GM18502 (cell line): ENCODE results near the gene NDST1.
"Not testable (repeated sequence)": the region's sequence is repeated elsewhere in the genome, so short reads cannot be mapped to it uniquely, and the experiment has no call there.

Experiments used
- ATAC-seq: cut with Tn5 transposase; IDR thresholded peaks from one replicate; pipeline ENCODE4 v1.9.1; 2021; ENCODE audit warnings: mild to moderate bottlenecking; ENCODE audit not compliant: unreplicated experiment, poor library complexity

NDST1 gene

GRCh38 chr5:150505816-150506215, 2.1 kb upstream of the NDST1 start:
- no peak for ATAC-seq

DNA sequence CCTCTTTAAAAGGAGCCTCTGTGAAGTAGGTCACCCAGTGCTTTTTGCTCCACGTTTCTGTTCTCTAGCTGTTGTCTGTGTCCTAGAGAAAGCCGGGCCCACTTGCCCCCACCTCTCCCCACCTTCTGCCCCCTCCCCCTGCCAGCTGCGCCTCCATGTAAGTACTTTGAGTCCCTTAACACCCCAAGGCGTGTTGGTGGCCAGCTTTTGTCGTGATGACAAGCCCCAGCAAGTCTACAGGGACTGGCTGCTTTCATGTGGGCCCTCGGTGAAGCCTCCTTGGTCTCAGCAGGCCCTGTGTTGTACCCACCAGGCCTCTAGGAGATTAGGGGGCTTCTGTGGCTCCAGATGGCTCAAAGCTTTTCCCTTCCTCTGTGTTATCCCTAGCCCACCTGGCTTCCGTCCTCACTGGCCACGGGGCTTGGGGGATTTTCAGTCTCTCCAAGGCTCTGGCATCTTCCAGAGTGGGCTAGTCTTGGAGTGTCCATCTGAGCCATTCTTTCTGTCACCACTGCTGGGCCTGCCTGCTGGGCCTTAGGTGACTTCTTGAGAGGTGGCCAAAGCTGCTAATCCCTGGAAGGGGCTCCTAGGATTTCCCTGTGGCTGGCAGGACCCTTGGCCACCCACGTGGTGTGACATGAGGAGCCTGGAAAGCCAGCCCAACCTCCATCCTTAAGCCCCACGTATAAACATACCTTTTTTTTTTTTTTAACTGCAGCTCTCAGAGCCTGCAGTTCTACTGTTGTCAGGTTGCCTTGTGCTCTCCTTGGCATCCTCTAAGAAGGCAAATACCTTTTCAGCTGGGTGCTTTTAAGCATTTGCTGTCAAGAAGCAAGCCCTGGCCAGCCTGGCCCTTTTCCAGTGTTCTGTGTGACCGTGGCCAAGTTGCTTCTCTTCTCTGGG, 1.1 kb upstream of the NDST1 start:
- no peak for ATAC-seq

GRCh38 chr5:150508277-150508640, 328 bp downstream of the NDST1 start:
- no peak for ATAC-seq

DNA sequence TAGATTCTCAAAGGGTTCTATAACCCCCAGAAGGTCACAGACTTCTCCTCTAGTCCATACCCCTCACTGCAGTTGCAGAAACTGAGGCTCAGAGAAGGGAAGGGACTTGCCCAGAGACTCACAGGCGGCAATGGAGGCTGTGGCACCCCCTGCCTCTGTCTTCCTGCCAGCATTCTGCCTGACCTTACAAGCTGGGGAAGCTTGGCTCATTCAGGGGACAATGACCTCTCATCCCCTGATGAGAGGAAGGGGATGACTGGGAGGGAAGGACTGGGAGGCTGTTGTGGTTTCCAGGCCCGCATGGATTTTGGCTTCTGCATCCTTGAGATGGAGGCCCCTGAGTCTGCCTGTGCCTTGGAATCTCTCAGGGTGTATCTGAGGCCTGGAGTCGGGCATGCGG, 897 bp downstream of the NDST1 start:
- ATAC-seq = no peak

DNA sequence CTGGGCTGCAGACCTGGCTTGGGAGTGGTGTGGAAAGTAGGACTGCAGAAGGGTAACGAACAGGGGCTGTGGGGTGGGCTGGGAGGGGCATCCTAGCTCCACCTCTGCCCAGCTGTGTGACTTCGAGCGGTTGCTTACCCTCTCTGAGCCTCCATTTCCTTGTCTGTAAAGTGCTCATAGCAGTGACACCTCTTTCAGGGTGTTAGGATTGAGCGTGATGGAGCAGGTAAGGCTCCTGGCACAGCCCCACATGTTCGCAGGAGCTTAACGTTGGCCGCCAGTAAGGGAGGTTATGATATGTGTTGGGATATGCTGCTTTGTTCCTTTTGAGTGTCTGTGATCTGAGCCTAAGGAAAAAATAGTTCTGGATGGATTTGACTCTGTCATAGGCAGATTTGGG, 2.1 kb downstream of the NDST1 start:
- no peak for ATAC-seq

- ATAC-seq = no peak
These were observed 2.7 kb downstream of the NDST1 start for GRCh38 chr5:150510460-150511263.

DNA sequence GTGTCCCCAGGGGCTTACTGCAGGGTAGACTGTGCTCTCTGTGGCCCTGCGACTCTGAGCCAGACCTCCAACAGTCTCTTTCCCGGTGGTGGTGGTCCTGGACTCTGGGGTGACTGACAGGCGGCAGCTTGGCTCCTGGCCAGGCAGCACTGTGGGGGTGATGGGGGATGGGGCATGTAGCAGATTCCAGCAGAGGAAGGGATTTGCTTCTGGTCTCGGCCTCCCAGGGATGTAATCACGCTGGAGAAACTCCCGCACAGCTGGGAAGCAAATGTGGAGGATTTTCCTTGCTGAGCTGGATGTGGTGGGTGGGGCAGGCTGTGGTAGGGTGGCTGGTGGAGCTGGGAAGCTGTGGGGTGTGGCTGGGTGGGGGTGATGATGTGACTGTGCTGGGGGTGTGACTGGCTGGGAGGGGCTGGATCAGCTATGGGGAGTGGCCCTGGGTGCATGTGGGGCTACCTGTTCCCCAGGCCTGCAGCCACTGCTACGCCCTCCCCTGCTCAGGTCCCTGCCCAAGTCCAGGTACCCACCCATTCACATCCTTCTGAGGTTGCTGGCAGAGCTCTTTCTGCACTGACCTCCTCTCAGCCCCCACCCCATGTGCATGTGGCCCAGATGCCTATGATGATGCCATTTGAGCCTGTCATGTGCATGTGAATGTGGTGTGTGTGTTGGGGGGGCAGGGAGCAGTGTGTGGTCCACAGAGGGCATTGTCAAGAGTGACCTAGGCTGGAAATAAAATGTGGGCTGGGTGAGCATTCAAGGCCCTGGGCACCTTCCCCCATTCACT, 3.8 kb downstream of the NDST1 start:
- ATAC-seq = no peak

GRCh38 chr5:150512368-150512747, 4.4 kb downstream of the NDST1 start:
- no peak for ATAC-seq

- no peak for ATAC-seq
These were observed 5.7 kb downstream of the NDST1 start for GRCh38 chr5:150513375-150514309.

DNA sequence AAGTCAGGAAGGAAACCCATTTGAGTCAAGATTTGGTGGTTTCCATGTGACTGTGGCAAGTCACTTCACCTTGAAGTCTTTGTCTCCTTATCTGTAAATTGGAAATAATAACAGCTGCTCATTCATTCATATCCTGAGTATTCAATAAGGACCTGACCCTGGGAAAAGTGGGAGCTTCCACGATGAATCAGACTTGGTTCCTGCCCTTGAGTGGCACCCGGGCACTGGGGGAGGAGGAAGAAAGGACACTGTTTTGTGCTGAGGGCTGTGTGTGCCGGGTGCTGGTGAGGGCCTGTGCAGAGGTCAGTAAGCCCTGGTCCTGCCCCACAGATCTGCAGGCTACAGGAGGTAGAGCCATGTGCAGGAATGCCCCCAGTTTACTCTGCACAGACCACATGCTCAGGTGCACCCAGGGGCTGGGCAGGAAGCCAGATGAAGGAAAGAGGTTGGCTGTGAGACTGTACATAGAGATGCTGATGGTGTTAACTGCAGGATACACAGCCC, 6.8 kb downstream of the NDST1 start:
- no peak for ATAC-seq

DNA sequence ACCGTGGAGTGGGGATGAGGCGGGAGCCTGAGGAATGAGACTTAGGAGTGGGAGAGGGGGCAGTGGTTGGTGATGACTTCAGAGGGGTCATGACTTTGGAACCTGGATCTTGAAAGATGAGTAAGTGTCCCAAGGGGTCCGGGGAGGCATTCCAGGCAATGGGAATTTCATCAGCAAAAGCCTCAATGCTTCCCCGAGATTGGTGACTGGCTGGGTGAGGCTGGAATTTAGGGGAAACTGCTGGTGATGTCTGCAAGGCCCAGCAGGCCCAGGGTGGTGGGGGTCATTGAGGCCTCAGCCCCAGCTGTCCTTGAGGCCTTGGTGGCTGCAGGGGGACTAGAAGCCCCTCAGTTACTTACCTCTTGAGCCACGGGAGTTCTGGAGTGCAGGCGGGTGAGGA, 7.5 kb downstream of the NDST1 start:
- no peak for ATAC-seq

GRCh38 chr5:150516011-150516410, 8.1 kb downstream of the NDST1 start:
- ATAC-seq = no peak

GRCh38 chr5:150517272-150518152, 9.6 kb downstream of the NDST1 start:
- ATAC-seq = no peak

DNA sequence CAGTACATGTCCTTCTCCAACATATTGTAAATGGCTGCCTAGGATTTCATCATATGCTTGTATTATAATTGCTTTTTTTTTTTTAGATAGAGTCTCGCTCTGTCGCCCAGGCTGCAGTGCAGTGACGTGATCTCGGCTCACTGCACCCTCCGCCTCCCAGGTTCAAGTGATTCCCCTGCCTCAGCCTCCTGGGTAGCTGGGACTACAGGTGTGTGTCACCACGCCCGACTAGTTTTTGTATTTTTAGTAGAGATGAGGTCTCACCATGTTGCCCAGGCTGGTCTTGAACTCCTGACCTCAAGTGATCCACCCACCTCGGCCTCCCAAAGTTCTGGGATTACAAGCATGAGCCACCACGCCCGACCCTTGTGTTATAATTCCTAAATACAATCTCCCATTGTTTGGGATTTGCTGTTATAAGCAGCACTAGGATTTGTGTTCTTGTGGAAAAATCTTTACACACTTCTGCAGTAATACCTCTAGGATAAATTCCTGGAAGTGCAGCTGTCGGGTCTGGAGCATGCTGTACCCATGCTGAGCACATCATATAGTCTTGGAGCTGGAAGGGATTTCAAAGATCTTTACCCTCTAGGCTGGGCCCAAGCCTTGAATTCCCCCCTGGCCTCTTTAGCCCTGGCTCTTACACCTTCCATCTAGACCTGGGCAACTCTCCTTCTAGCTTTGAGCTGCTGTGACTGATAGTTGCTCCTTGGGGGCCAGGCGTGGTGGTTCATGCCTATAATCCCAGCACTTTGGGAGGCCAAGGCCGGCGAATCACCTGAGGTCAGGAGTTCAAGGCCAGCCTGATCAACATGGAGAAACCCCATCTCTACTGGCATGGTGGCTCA, 11.0 kb downstream of the NDST1 start:
- not testable (repeated sequence) for ATAC-seq

- no peak for ATAC-seq
These were observed 11.6 kb downstream of the NDST1 start for GRCh38 chr5:150519560-150519945.

- ATAC-seq = no peak
These were observed 12.0 kb downstream of the NDST1 start for GRCh38 chr5:150519978-150520377.

GRCh38 chr5:150520747-150521521, 13.0 kb downstream of the NDST1 start:
- no peak for ATAC-seq
